Measurements from ENCODE around the gene PRDM7. TPM values are rescaled to one million over a fixed set of nuclear protein-coding genes. Genes with fewer than 3 reads are reported as not detected.
"Not testable (repeated sequence)": the region's sequence is repeated elsewhere in the genome, so short reads cannot be mapped to it uniquely, and the experiment has no call there.

PRDM7 gene
- polyA plus RNA-seq, 4 donors = 0.22 to 1.2 (median 0.39) TPM

DNA sequence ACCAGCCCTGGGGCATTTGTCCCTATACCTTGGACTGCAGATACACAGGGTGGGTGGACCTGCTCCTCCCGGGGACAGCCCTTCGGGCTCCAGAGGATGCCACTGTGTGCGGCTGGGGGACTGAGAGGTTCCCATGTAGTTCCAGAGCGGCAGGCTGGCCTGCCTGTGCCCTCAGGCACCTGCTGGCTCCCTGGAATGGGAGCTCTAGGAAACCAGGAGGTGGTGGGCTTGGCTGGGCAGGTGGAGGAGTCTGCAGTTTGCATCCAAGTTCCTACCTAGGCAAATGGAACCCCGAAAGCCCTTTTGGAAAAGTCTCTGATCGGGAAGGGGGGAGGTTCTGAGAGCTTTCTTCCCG is 58.9 kb downstream of the PRDM7 start:
- DNase-seq (ENCODE audit: low read depth in 4 of 4, low spot score in 2 of 4) = no peak

DNA sequence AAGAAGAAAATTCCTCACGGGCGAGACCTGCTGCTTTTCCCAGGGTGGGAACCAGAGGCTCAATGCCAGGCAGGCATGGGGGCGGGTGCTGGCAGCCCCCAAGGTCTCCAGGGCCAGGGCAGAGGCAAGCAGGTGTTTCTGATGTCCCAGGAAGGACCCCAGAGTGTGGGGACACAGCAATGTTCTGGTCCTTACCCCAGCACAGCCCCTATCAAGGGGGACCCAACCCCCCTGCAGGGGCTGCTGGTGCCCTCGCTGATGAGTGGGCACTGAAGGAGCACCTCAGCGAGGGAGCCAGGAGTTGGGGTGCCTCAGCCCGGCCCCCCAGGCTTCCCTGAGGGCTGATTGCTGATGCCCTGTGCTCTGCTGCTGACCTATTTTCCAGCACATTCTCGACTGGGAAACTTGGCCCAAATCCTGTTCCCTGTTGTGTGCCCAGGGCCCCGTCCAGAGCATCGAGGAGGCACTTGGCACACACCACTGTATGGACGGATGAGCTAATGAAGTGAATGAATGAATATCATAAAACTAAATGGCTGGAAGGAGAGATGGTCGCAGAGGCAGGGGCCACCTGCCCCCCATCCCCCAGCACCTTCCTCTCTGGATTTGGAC is 60.7 kb downstream of the PRDM7 start:
- no peak for DNase-seq (ENCODE audit: low read depth in 4 of 4, low spot score in 2 of 4)

DNA sequence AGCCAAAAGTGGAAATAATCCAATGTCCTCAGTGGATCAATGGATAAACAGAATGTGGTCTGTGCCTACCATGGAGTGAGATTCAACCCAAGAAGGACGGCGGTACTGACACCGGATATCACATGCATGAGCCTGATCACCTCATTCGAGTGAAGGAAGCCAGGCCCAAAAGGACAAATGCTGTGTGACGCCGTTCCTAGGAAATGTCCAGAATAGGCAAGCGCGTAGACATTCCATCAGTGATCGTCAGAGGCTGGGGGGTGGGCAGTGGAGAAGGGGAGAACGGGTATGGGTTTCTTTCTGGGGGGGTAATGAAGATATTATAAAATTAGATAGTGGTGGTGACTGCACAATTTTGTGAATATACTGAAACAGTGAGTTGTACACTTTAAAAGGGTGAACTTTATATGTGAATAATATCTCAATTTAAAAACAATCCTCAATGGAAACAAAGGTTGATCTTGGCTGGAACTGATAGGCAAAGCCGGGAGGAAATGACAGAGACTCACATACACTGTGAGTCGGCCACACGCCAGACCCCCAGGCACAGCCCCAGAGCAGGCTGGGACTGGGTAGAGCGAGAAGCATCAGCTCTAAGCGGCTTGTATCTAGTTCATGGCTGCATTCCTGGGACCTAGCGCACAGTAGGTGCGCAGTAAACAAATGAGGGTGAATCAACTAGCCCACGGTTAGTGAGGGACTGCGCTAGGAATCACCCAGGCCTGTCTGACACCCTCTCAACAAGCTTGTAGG is 61.4 kb downstream of the PRDM7 start:
- no peak for DNase-seq (ENCODE audit: low read depth in 4 of 4, low spot score in 2 of 4)

DNA sequence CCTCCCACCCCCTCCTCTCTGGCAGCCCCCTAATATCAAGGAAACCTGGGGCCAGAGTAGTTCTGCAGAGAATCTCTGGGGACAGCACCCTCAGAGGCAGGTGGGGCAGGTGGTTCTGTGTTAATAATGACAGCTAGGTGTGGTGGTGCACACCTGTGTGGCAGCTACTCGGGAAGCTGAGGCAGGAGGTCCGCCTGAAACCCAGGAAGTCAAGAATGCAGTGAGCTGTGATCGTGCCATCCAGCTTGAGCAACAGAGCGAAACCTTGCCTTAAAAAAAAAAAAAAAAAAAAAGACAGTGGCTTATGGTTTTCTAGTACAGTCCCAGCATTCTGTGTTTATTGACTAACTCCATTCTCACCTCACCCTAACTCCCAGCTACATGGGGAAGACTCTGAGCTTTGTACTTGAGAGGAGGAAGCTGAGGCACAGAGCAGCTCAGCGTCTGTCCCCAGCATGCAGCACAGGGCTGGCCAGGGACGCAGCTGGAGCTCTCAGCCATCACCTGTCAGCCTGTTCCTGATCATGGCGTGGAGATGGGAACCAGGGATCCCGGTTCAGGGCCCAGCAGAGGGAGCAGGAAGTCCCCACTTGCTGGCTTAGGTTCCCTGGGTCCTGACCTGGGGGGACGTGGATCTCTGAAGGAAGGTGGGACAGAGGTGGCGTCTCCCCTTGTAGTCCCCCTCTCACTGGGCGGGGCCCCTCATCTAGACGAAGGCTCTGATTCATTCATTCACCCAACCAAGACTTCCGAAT is 64.0 kb downstream of the PRDM7 start:
- no peak for DNase-seq (ENCODE audit: low read depth in 4 of 4, low spot score in 2 of 4)

DNA sequence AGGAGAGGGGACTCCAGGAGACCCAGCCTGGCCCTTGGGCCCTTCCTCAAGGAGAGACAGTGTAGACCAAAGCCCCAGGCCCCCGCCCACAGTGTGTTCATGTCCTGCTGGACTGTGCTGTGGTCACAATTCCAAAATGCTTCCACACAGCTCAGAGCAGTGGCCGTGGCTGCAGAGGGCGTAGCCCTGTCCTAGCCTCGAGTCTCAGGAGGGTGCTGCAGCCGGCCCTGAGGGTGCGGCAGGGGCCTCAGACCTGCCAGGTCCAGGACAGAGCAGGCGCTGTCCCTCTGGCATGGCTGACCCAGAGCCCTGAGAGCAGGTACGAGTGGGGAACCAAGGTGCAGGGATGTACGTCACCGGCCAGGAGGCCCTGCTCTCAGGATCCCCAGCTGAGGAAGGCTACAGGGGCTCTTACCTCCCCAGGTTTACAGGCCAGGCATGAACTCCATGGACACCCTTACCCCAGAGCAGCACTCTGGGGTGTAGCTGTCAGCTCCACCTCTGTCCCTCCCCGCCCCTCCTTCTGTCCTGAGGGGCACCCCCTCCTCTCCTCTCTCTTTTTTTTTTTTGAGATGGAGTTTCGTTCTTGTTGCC is 65.1 kb downstream of the PRDM7 start:
- no peak for DNase-seq (ENCODE audit: low read depth in 4 of 4, low spot score in 2 of 4)

DNA sequence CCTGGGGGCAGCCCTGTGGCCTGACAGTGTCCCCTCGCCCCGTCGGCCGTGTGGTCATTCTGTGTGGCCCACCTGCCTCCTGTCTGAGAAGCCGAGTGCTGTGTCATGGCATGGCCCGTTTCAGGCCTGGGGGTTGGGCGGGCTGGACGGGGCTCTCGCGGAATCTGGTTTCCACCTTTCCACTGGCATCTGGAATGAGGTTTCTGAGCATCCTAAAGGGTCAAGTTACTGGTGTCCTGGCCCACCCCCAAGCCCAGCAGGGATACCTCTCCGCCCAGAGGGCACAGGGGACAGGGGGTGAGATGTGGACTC is 65.7 kb downstream of the PRDM7 start:
- no peak for DNase-seq (ENCODE audit: low read depth in 4 of 4, low spot score in 2 of 4)

DNA sequence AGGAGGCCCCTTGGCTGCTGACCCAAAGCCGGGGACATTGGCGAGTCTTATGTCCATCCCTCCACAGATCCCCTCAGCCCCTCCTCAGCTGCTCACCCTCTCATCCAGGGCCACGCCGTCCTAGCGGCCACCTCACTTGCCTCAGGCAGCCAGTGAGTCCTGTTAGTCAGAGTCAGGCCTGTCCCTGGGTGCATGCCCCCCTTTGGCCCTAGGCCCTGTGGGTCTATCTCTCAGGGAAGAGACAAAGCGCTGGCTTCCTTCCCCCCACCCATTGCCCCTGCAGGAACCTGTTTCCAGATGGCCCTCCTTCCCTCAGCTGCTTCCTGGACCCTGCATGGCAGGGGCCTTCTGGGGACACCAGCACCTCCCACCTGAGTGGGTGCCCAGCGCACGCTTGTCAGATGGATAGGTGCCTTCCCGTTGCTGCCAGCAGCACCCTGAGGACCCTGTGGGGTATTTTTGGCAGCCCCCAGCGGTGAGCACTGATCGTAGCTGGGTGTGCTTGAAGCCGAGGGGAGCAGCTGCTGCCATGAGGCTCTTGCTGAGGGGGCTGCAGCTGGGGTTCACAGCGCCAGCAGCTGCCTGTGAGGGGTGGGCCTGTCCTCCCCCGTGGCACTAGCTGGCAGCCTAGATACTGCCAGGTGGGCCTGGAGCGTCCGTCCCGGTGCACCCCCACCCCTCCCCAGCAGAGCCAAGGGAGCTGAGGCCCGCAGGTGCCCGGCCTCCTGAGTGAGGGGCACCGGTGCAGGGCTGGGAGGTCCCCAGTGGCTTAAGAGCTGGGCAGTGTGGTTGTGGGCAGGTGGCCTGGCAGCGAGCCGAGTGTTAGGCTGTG is 66.2 kb downstream of the PRDM7 start:
- no peak for DNase-seq (ENCODE audit: low read depth in 4 of 4, low spot score in 2 of 4)

DNA sequence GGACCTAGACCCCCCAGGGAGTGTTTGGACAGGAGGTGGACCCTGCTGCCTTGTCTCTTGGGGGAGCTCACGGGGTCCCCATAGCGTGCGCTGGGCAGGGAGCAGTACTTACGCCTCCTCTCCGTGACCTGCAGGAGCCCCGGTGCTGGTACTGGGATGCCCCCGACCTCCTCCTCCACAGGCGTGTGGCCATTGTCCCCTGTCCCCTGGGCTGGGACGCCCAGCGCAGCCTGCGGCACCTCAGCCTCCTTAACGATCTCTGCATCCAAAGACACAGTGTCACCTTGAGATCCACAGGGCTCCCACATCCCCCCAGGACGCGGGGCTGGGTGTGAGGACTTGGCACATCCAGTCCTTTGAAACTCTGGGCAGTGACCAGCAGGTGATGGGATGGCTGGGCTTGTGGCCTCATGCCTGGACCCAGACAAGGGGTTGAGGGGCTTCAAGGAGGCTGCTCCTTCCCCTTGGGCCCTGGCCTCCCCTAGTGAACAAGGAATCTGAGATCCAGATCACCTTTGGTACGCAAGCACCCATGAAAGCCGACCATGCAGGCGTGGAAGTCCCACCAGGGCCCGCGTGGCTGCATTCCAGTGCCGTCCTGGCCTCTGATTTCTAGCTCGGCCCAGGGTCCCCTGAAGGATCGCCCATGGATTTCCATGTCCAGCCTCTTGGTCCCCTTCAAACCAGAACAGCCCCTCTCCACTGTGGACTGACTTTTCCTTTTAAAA is 67.8 kb downstream of the PRDM7 start:
- no peak for DNase-seq (ENCODE audit: low read depth in 4 of 4, low spot score in 2 of 4)

DNA sequence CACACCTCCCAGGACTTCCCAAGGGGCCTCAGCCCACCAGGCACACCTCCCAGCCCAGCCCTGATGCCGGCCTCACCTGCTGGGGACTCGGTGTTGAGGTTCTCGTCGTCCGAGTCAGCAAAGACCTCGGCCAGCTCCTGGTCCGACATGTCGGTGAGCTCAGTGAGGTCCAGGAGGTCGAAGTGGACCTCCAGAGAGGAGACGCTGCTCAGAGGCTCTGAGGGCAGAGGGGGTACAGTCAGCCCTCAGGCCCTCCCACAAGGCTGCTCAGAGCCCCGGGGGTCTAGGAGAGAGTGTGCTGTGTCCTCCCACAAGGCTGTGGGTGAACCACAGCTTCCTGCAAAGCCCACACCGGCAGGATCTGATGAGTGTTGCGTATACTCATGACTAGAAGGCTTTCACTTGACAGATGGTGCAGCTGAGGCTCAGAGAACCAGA is 68.4 kb downstream of the PRDM7 start:
- no peak for DNase-seq (ENCODE audit: low read depth in 4 of 4, low spot score in 2 of 4)

DNA sequence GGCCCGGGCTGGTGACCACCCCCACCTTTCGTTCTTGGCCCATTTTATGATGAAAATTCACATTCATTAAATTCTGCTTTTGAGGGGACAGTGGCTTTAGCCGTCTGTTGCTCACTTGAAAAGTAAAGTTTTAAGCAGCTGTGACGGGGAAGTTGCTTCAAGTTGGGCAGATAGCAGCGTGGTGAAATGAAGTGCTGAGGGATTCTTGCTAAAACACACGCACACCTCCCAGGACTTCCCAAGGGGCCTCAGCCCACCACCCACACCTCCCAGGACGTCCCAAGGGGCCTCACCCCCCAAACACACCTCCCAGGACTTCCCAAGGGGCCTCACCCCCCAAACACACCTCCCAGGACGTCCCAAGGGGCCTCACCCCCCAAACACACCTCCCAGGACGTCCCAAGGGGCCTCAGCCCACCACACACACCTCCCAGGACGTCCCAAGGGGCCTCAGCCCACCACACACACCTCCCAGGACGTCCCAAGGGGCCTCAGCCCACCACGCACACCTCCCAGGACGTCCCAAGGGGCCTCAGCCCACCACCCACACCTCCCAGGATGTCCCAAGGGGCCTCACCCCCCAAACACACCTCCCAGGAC is 69.4 kb downstream of the PRDM7 start:
- not testable (repeated sequence) for DNase-seq (ENCODE audit: low read depth in 4 of 4, low spot score in 2 of 4)

DNA sequence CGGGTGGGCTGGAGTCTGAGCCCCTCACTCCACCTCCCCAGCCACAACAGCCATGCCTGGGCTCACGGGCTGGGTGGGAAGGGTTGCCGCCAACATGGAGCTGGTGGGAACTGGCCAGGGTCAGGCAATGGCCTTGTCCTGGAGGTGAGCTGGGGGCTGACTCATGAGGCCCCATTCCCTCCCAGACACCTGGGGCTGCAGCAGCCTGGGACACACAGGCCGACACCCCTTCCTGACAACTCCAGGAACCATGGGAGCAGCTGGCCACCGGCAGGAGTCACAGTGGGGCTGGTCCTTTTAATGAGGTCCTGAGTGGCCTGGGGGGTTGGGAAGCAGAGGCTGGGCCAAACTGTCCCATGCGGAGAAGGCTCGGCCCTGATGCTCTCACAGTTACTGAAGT is 70.1 kb downstream of the PRDM7 start:
- DNase-seq (ENCODE audit: low read depth in 4 of 4, low spot score in 2 of 4) = no peak

Other genes with a start within 250 kb of the PRDM7 start
- 10 to 100 TPM in 3 of 4 donors, 1 to 10 TPM in 1; 9.5 to 22.5 (median 14.2) TPM for gene SPIRE2, start 248.9 kb downstream of the PRDM7 start, polyA plus RNA-seq (ENCODE audit: insufficient read length in 4 of 4)
- gene TCF25, start 203.7 kb downstream of the PRDM7 start, polyA plus RNA-seq (ENCODE audit: insufficient read length in 4 of 4) = 100 to 1,000 TPM; 123 to 176 (median 148) TPM
- 1 to 10 TPM; 2.1 to 8.5 (median 5.4) TPM for gene MC1R, start 158.5 kb downstream of the PRDM7 start, polyA plus RNA-seq (ENCODE audit: insufficient read length in 4 of 4)
- 10 to 100 TPM in 3 of 4 donors, 1 to 10 TPM in 1; 9.0 to 13.7 (median 13.6) TPM for gene TUBB3, start 154.0 kb downstream of the PRDM7 start, polyA plus RNA-seq (ENCODE audit: insufficient read length in 4 of 4)
- gene DEF8, start 128.6 kb downstream of the PRDM7 start, polyA plus RNA-seq (ENCODE audit: insufficient read length in 4 of 4) = 10 to 100 TPM; 34.8 to 55.4 (median 46.0) TPM
- gene DBNDD1, start 57.9 kb downstream of the PRDM7 start, polyA plus RNA-seq (ENCODE audit: insufficient read length in 4 of 4) = 10 to 100 TPM in 3 of 4 donors, 1 to 10 TPM in 1; 8.9 to 15.6 (median 14.7) TPM